ENCODE measurements around the gene PLEKHO2.

DNA sequence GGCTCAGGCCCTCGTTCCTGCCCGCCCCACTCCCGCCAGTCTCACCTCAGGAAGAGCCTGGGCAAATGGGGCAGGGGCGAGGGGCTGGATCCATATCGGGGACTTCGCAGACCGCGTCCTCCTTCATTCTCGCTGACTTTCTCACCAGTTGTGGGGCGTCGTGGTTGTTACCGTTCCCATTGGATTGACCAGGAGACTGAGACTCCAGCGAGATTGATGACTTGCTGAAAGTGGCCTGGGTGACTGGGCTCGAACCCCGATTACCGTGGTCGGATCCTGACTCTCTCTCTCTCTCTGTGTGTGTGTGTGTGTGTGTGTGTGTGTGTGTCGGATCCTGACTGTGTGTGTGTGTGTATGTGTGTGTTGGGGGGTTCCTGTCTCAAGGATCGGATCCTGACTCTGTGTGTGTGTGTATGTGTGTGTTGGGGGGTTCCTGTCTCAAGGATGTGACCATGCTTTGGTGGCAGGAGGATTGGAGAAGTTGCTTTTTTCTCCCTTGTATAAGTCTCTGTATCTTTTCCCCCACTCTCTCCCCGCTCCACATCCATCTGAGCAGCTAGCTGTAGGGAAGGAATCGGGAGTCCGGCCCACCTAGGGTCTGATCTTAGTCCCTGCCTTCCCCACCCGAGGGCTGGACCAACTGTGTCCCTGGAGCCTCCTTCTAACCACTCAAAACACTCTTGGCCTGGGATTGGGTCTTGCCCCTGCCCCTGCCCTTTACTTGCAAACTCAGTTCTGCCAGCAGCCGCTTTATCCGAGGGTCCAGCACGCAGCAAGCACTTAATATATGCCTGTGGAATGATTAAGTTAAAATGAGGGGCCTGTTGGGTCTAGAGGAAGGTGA lies 603 bp downstream of the PLEKHO2 start:
- TF ChIP-seq POLR2A (IDR thresholded peaks at IDR 0.05; ENCODE audit: control extremely low read depth in 1 of 2, low read depth in 2 of 2, low read length in 2 of 2) (no peak), SAP30 (IDR thresholded peaks at IDR 0.05; ENCODE audit: insufficient read depth, insufficient replicate concordance, low read length) (no peak), CHD2 (IDR thresholded peaks at IDR 0.05; ENCODE audit: low read length) (no peak), EP300 (IDR thresholded peaks at IDR 0.05; ENCODE audit: borderline replicate concordance in 1 of 2, low read depth in 2 of 2, low read length in 2 of 2) (no peak), EZH2 (IDR thresholded peaks at IDR 0.05; ENCODE audit: low read depth, low read length, severe bottlenecking) (no peak), JUN (IDR thresholded peaks at IDR 0.05; ENCODE audit: low read depth, low read length) (no peak), POLR2AphosphoS5 (IDR thresholded peaks at IDR 0.05; ENCODE audit: low read depth, low read length) (no peak), EGR1 (IDR thresholded peaks at IDR 0.05; ENCODE audit: borderline replicate concordance, low read depth, low read length) (no peak), TAF1 (IDR thresholded peaks at IDR 0.05; ENCODE audit: low read depth, low read length) (no peak), RBBP5 (IDR thresholded peaks at IDR 0.05; ENCODE audit: borderline replicate concordance, low read depth, low read length) (no peak), BRCA1 (IDR thresholded peaks at IDR 0.05; ENCODE audit: low read depth, low read length) (no peak)
- TF ChIP-seq, protein P1, sequence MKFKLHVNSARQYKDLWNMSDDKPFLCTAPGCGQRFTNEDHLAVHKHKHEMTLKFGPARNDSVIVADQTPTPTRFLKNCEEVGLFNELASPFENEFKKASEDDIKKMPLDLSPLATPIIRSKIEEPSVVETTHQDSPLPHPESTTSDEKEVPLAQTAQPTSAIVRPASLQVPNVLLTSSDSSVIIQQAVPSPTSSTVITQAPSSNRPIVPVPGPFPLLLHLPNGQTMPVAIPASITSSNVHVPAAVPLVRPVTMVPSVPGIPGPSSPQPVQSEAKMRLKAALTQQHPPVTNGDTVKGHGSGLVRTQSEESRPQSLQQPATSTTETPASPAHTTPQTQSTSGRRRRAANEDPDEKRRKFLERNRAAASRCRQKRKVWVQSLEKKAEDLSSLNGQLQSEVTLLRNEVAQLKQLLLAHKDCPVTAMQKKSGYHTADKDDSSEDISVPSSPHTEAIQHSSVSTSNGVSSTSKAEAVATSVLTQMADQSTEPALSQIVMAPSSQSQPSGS (IDR thresholded peaks at IDR 0.05; ENCODE audit: low read length) = no peak
- TF ChIP-seq, protein P2, sequence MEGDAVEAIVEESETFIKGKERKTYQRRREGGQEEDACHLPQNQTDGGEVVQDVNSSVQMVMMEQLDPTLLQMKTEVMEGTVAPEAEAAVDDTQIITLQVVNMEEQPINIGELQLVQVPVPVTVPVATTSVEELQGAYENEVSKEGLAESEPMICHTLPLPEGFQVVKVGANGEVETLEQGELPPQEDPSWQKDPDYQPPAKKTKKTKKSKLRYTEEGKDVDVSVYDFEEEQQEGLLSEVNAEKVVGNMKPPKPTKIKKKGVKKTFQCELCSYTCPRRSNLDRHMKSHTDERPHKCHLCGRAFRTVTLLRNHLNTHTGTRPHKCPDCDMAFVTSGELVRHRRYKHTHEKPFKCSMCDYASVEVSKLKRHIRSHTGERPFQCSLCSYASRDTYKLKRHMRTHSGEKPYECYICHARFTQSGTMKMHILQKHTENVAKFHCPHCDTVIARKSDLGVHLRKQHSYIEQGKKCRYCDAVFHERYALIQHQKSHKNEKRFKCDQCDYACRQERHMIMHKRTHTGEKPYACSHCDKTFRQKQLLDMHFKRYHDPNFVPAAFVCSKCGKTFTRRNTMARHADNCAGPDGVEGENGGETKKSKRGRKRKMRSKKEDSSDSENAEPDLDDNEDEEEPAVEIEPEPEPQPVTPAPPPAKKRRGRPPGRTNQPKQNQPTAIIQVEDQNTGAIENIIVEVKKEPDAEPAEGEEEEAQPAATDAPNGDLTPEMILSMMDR (IDR thresholded peaks at IDR 0.05; ENCODE audit: control extremely low read depth in 1 of 3, insufficient read depth in 1 of 3, low read depth in 1 of 3, low read length in 3 of 3) = no peak

All from H1 (cell line).